Measurements from ENCODE around the gene PIK3C2A.
A peak's percentile ranks its signal among the peaks of the same experiment; 100 is the strongest.

The PIK3C2A gene

DNA sequence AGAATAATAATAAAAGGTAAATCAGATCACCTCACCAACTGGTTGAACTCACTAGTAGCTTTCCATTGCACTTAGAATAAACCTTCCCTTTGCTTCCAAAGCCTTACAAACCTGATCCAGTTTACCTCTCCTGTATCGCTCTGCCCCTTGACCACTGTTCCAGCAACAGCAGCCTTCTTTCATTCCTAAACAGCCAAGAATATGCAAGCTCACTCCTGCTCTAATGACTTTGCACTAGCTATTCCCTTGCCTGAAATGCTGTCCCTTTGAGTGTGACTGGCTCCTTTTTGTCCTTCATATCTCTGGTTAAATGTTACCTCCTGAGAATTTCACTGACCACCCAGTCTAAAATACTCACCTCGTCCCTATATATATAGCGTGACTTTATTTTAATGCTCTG is 9.6 kb upstream of the PIK3C2A start:
- DNase-seq (ENCODE audit: low spot score): no peak

- no peak for DNase-seq (ENCODE audit: low spot score)
Measured at GRCh38 chr11:17214338-17214737, 6.6 kb upstream of the PIK3C2A start.

DNA sequence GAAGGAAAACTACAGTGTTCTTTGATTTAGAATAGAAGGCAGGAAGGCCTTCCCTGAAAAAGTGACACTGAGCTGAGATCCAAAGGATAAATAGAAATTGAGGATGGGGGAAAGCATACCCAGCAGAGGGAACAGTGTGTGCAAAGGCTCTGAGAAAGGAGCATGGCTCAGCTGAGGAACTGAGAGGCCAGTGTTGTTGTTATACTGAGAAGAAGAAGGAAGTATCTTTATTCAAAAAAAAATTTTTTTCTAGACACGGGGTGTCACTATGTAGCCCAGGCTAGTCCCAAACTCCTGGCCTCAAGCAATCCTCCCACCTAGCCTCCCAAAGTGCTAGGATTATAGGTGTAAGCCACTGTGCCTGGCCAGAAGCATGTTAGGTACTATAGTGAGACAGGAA is 3.5 kb upstream of the PIK3C2A start:
- no peak for DNase-seq (ENCODE audit: low spot score)

GRCh38 chr11:17209939-17210245 is 2.1 kb upstream of the PIK3C2A start:
- no peak for DNase-seq (ENCODE audit: low spot score)

DNA sequence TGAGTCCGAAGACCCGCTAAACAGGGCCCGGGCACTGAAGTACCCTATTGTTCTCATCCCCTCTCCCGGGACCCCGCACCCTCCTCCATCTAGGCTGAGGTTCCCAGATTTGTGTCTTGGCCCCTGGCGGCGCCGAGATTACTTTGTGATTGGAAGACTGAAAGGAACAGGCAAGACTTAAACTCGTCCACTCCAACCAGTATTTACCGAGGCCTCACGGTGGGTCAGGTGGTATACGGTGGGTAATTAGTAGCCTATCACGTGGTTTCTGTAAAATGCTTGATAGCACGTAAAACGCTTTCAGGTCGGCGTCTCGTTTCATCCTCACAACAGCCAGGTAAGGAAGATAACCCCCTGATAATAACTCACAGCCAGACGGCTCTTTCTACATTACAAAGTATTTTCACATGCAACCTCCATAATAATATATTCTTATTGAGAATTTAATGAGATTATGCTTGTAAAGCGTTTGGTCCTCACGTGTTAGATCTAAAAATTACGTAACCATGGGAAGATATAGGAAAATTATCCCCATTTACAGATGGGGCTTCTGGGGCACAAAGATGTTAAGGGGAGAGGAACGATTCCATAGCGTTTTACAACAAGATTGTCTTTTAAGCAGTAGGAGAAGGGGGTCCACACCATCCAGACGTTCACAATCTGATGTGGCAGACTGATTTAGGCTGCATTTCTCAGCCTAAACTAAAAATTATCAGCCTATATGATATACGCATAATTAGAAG is 642 bp upstream of the PIK3C2A start:
- DNase-seq (ENCODE audit: low spot score): peak; percentile 43

DNA sequence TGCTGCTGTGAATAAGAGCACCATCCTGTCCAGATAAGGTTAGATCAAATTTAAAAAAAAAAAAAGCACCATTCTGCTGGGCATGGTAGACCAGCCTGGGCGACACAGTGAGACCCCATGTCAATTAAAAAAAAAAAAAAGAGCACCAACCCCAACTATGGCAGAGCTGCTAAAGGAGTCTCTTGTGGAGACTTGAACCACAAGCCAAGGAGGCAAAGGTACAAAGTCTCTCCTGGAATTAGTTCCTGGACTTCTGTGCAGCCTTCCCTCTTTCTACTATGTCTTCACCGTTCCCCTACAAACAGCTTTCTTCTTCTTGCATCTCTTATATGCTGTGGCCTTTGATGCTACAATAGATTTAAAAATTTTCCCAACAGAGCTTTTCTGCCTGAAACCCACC is 1.3 kb downstream of the PIK3C2A start:
- DNase-seq (ENCODE audit: low spot score): no peak

- DNase-seq (ENCODE audit: low spot score): no peak
Measured at GRCh38 chr11:17197431-17197898, 10.3 kb downstream of the PIK3C2A start.

DNA sequence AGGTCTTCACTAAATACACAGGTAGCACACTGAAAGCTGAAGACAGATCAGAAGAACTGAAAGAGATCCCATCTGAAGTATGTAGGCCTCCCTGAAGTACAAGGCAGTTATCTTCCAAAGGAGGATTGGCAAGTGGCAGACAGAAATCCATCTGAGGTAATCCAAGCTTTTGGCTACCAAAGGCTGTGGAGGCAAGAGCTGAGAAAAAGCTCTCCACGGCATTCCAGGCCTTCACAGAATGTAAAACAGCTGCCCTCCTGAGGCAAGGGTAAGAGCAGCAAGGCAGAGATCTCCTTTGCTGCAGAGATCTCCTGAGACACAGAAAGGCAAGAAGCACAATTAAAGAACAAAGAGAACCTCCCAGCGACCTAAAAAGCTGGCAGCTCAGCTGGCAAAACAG is 19.1 kb downstream of the PIK3C2A start:
- no peak for DNase-seq (ENCODE audit: low spot score)

- DNase-seq (ENCODE audit: low spot score): no peak
Measured at GRCh38 chr11:17186932-17187692, 20.7 kb downstream of the PIK3C2A start.

DNA sequence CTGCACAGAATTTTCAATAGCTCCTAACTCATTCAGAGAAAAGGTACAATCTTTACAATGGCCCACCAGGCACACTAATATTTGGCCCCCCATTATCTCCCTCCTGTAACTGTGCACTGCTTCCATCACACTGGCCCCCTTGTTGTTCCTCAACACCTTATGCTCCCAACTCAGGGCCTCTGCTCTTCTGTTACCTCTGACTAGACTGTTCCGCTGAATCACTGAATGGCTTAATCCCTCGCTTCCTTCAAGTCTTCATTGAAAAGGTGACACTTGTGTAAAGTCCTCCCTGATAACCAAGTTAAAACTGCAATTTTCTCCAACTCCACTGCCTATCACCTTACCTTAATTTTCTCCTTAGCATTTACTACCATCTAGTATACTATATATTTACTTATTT is 21.8 kb downstream of the PIK3C2A start:
- no peak for DNase-seq (ENCODE audit: low spot score)

- no peak for DNase-seq (ENCODE audit: low spot score)
Measured at GRCh38 chr11:17184882-17185587, 22.8 kb downstream of the PIK3C2A start.

DNA sequence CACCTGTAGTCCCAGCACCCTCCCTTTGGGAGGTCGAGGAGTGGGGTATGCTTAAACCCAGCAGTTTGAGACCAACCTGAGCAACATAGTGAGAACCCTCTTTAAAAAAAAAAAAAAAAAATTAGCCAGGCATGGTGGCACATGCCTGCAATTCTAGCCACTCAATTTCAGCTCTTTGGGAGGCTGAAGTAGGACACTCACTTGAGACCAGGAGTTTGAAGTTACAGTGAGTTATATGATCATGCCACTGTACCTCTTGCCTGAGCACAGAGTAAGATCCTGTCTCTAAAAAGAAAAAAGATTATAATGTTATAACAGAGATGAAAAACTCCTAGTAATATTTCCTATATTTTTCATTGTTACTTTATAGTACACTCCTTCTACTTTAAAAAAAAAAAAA is 23.9 kb downstream of the PIK3C2A start:
- no peak for DNase-seq (ENCODE audit: low spot score)

DNA sequence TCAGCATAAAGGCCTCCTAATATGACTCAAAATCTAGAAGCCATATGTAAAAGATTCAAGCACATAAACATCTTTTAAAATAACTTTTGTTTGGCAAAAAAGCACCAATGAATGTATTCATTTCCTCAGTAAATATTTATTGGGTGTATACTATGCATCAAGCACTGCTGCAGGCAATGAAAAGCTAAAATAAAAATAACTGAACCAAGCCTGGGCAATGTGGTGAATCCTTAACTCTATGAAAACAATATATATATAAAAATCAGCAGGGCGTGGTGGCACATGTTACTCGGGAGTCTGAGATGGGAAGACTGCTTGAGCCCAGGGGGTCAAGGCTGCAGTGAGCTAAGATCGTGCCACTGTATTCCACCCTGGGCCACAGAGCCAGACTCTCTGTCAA is 27.8 kb downstream of the PIK3C2A start:
- no peak for DNase-seq (ENCODE audit: low spot score)

- no peak for DNase-seq (ENCODE audit: low spot score)
Measured at GRCh38 chr11:17173332-17173731, 34.5 kb downstream of the PIK3C2A start.

GRCh38 chr11:17171916-17172315 is 35.9 kb downstream of the PIK3C2A start:
- no peak for DNase-seq (ENCODE audit: low spot score)

DNA sequence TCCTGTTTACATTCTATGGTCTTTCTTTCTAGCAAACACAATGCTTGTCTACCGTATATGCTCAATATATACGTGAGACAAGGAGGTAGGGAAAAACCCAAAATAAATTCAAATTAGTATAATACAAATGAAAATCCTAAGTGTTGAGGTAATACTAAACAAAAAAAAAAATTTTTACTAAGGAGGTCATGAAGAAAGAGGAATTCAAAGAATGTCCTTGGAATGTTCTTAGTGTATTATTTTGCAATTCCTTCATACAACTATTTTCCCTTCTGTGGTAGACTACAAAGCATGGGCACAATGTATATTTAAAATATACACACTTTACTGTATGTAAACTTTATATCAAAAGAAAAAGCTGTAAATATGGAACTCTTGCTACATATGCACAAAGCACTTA is 36.4 kb downstream of the PIK3C2A start:
- no peak for DNase-seq (ENCODE audit: low spot score)

DNA sequence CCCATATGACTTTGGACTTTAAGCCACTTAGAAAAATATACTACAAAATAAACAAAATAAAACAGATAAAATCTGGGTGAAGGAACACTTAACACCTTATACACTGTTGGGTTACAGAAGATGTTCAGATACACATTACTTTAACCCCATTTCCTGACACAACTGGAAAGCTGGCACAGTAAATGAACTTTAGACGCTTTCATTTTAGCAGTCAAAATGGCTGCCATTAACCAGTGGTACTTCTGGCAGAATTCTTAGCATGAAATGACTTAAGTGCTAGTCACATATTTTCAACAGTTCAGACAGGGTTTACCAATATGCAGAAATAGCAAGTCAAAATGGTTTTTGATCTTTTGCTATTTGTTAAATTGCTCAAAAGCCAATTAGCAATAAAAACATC is 37.9 kb downstream of the PIK3C2A start:
- no peak for DNase-seq (ENCODE audit: low spot score)

- no peak for DNase-seq (ENCODE audit: low spot score)
Measured at GRCh38 chr11:17165247-17165890, 42.4 kb downstream of the PIK3C2A start.

- no peak for DNase-seq (ENCODE audit: low spot score)
Measured at GRCh38 chr11:17164361-17165246, 43.2 kb downstream of the PIK3C2A start.

- DNase-seq (ENCODE audit: low spot score): no peak
Measured at GRCh38 chr11:17163736-17164135, 44.0 kb downstream of the PIK3C2A start.

GRCh38 chr11:17163291-17163690 is 44.5 kb downstream of the PIK3C2A start:
- no peak for DNase-seq (ENCODE audit: low spot score)

DNA sequence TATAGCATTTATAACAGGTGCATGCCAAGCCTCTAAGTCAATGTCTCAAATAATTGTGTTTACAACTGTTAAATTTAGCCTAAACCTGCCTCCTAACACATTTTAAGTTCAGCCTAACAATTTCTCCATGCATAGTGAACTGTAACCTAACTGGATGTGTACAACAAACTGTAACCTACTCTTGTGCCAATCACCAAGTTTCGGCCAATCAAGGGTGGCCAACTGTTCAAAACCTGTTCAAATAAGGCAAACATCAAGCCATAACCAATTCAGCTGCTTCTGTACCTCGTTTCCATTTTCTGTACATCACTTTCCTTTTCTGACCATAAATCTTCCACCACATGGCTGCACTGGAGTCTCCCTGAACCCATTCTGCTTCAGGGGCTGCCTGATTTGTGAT is 45.4 kb downstream of the PIK3C2A start:
- DNase-seq (ENCODE audit: low spot score): no peak

All from CD4-positive, alpha-beta T cell treated with Interleukin-2 at 100 ng/mL for 4 hours (primary cell).